Activated naive CD8-positive, alpha-beta T cell (primary cell): ENCODE data around the gene YIPF4.
A peak's percentile ranks its signal among the peaks of the same experiment; 100 is the strongest.

ENCODE experiments used
- H3K27ac Mint-ChIP-seq: one replicate; pipeline ENCODE4 v1.8.0; 2021; ENCODE audit warnings: mixed read lengths
- H3K27me3 Mint-ChIP-seq: one replicate; pipeline ENCODE4 v1.8.0; 2021; ENCODE audit warnings: mixed read lengths
- H3K36me3 Mint-ChIP-seq: one replicate; pipeline ENCODE4 v1.8.0; 2021; ENCODE audit warnings: mixed read lengths
- H3K4me1 Mint-ChIP-seq: one replicate; pipeline ENCODE4 v1.8.0; 2021; ENCODE audit warnings: low read depth, mixed read lengths
- H3K4me3 Mint-ChIP-seq: one replicate; pipeline ENCODE4 v1.8.0; 2021; ENCODE audit warnings: mild to moderate bottlenecking, mixed read lengths
- H3K9me3 Mint-ChIP-seq: one replicate; pipeline ENCODE4 v1.8.0; 2021; ENCODE audit warnings: low read depth, mixed read lengths

The YIPF4 gene

DNA sequence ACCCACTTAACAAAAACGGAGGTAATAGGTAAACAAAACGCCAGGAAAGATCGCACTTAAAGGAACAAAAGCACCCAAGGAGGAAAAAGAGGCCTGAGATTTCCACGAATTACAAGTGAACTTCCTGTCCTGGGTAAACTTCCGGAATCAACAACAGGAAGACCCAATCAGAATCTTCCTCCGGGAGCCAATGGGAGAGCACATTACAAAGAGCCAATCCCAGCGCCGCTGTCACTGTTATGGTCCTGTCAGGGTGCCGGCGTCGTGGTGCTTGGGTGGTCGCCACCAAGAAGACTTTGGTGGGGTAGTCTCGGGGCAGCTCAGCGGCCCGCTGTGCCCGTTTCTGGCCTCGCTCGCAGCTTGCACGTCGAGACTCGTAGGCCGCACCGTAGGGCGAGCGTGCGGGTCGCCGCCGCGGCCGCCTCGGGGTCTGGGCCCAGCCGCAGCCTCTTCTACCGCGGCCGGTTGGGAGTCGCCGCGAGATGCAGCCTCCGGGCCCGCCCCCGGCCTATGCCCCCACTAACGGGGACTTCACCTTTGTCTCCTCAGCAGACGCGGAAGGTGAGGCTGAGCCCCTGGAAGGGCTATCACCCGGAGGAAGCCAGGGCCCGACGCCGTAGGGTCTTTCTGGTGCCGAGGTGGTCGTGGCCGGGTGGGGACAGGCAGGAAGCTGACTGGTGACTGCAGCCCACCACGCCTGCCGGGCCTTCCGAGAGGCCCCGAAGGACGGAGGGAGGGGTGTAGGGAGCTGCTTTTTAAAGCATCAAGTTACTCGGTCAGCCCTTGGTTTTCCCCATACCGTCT lies at the start of gene YIPF4:
TSS of gene YIPF4 (plus strand) at position 231 of the 804 bp plus-strand sequence. CDS start at position 483, 252 bp downstream.
- Mint-ChIP-seq H3K27me3 (no peaks in the 10 kb centered on the region), H3K4me3 (peak within 1 kb of the TSS; percentile 95), H3K36me3 (peaks cover 4% of the 10 kb centered on the region), H3K9me3 (no peaks in the 10 kb centered on the region), H3K27ac (peak within 1 kb of the TSS; percentile 98), H3K4me1 (peaks cover 25% of the 10 kb centered on the region)

DNA sequence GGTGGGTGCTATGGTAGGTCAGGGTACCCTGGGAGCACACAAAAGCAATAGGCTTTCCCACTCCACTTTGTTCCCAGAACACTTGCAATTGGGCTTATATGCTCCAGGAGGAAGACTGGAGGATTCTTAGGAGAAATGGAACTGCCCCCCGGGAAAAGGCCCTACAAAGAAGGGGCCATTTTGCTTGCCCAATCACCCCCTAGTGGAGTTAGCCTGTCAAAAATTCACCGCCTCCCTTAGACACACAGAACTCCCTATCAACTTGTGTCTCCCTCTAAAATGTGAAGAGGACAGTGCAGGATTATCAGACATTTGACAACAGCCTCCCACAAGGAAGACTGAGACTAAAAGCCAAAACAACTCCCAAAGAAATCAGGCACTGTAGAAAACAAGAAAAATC lies 49.5 kb upstream of the YIPF4 start:
- Mint-ChIP-seq H3K36me3 (peaks cover 2% of the 10 kb centered on the region), H3K27me3 (no peaks in the 10 kb centered on the region), H3K4me1 (no peaks in the 10 kb centered on the region), H3K4me3 (no peak overlapping the region), H3K9me3 (no peaks in the 10 kb centered on the region), H3K27ac (no peak overlapping the region)

DNA sequence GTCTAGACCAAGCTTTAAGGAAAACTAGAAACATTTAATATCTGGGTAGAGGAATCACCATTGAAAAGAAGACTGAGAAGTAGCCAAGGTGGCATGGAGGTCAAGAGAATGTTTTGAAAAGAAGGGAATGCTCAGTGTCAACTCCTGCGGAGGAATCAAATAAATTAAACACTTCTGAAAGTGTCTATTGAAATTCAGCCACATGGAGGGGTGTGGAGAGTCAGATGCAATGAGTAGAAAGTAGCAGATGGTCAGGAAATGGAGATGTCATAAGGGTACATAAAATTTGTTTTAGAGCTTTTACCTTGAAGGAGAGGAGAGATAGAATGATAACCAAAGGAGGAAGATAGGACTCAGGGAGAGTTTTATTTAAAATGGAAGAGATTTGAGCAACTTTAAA lies 48.1 kb upstream of the YIPF4 start:
- H3K4me3 Mint-ChIP-seq = no peak overlapping the region
- peaks cover 2% of the 10 kb centered on the region for H3K36me3 Mint-ChIP-seq
- H3K27ac Mint-ChIP-seq = no peak overlapping the region
- no peaks in the 10 kb centered on the region for H3K27me3 Mint-ChIP-seq
- H3K4me1 Mint-ChIP-seq = no peaks in the 10 kb centered on the region
- no peaks in the 10 kb centered on the region for H3K9me3 Mint-ChIP-seq

DNA sequence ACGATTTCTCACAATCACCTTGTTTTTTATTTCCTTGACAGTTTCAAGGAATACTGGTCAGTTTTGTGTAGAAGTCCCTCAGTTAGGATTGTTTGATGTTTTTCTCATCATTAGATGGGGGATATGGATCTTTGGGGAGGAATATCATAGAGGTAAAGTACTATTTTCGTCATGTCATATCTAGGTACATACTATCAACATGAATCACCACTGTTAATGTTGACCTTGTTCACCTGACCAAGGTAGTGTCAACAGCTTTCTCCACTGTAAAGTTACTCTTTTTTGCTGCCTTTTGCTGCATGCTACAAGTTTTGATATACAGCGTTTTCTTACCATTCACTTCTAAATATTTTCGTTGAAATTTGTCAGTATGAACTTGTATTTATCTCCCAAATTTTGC lies 45.7 kb upstream of the YIPF4 start:
- H3K27me3 Mint-ChIP-seq = no peaks in the 10 kb centered on the region
- peaks cover 6% of the 10 kb centered on the region for H3K36me3 Mint-ChIP-seq
- H3K9me3 Mint-ChIP-seq = no peaks in the 10 kb centered on the region
- H3K4me1 Mint-ChIP-seq = no peaks in the 10 kb centered on the region
- no peak overlapping the region for H3K4me3 Mint-ChIP-seq
- H3K27ac Mint-ChIP-seq = no peak overlapping the region

DNA sequence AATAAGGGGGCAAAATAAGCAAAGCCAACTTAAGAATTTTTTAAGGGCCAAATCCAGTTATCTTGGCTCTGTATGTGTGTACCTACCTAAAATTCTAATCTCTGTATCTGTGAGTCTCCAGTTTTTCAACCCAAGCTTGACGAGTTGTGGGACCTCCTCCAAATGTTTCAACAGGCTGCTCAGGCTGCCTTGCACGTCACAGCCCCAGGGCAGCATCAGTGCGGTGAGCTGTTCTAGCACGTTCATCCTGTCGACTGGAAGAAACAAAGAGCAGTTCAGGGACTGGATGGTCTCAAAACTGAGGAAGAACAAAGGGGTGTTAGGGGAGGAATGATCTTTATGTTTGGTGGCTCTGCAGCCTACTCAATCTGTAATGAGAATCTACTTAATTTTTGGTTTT lies 42.4 kb upstream of the YIPF4 start:
- no peak overlapping the region for H3K27ac Mint-ChIP-seq
- no peaks in the 10 kb centered on the region for H3K27me3 Mint-ChIP-seq
- H3K4me3 Mint-ChIP-seq = no peak overlapping the region
- no peaks in the 10 kb centered on the region for H3K9me3 Mint-ChIP-seq
- H3K4me1 Mint-ChIP-seq = no peaks in the 10 kb centered on the region
- H3K36me3 Mint-ChIP-seq = peaks cover 17% of the 10 kb centered on the region

DNA sequence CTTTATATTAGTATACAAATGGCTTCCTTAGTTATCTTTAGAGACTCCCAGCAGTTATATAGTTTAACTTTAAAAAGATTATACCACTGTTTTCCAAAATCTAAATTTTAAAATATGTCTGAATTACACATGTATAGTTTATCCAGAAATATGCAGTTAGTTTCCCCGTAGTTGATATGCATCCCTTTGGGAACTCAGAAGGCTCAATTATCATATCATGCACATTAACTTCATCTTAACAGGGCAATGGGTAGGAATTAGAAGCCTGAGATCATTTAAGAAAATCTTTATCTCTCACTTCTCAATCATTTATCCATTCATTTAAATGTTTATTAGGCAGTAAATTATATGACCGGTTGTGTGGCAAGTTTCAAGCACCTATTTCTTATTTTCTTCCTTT lies 40.2 kb upstream of the YIPF4 start:
- H3K27ac Mint-ChIP-seq = no peak overlapping the region
- H3K9me3 Mint-ChIP-seq = no peaks in the 10 kb centered on the region
- H3K4me3 Mint-ChIP-seq = no peak overlapping the region
- H3K27me3 Mint-ChIP-seq = no peaks in the 10 kb centered on the region
- no peaks in the 10 kb centered on the region for H3K4me1 Mint-ChIP-seq
- H3K36me3 Mint-ChIP-seq = peaks cover 17% of the 10 kb centered on the region

DNA sequence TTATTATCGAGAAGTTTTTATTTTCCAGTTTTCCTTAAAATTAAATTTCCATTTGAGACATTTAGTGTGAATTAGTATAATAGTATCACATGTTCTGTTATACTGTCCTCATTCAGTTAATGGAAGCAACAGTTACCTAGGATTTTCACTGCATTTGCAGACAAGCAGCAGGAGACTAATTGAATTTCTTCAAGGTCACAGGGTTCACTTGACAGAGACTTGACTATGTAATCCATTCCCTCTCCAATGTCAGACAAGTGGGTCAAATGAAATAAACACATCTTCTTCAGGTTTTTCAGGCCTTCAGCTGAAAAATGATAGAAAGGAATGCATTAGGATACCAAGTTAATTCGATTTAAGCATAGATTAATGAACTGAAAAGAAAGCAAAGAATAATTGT lies 39.7 kb upstream of the YIPF4 start:
- H3K4me3 Mint-ChIP-seq = no peak overlapping the region
- no peak overlapping the region for H3K27ac Mint-ChIP-seq
- H3K9me3 Mint-ChIP-seq = no peaks in the 10 kb centered on the region
- peaks cover 17% of the 10 kb centered on the region for H3K36me3 Mint-ChIP-seq
- H3K4me1 Mint-ChIP-seq = no peaks in the 10 kb centered on the region
- no peaks in the 10 kb centered on the region for H3K27me3 Mint-ChIP-seq

DNA sequence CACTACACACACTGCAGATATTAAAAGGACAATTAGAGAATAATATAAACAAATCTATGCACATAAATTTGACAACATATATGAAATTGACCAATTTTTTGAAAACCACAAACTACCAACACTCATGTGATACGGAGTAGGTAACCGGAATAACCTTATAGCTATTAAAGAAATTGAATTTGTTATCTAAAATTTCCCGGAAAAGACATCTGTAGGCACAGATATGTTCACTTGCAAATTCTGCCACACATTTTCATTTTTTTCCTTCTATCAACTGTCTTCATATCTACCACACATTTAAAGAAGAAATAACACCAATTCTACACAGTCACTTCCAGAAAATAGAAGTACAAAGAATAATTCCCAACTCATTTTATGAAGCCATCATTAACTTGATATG lies 35.4 kb upstream of the YIPF4 start:
- no peak overlapping the region for H3K4me3 Mint-ChIP-seq
- no peaks in the 10 kb centered on the region for H3K4me1 Mint-ChIP-seq
- H3K36me3 Mint-ChIP-seq = peaks cover 10% of the 10 kb centered on the region
- no peak overlapping the region for H3K27ac Mint-ChIP-seq
- no peaks in the 10 kb centered on the region for H3K27me3 Mint-ChIP-seq
- H3K9me3 Mint-ChIP-seq = no peaks in the 10 kb centered on the region

DNA sequence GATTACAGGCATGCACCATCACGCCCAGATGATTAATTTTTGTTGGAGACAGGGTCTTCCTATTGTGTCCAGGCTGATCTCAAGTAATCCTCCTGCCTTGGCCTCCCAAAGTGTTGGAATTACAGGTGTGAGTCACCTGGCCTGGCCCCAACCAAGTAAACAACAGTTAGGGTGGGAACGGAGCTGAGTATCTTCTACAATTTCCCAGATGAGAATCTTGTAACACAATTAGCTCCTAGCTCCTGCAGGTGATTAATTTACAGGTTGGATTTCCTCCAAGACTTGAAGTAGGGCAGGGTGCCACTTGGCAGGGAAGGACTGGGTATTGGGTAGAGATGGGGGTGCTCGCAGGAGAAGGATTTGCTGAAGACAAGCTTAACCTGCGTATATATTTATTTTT lies 30.8 kb upstream of the YIPF4 start:
- H3K27me3 Mint-ChIP-seq = no peaks in the 10 kb centered on the region
- H3K36me3 Mint-ChIP-seq = no peaks in the 10 kb centered on the region
- H3K9me3 Mint-ChIP-seq = no peaks in the 10 kb centered on the region
- no peaks in the 10 kb centered on the region for H3K4me1 Mint-ChIP-seq
- no peak overlapping the region for H3K4me3 Mint-ChIP-seq
- no peak overlapping the region for H3K27ac Mint-ChIP-seq

DNA sequence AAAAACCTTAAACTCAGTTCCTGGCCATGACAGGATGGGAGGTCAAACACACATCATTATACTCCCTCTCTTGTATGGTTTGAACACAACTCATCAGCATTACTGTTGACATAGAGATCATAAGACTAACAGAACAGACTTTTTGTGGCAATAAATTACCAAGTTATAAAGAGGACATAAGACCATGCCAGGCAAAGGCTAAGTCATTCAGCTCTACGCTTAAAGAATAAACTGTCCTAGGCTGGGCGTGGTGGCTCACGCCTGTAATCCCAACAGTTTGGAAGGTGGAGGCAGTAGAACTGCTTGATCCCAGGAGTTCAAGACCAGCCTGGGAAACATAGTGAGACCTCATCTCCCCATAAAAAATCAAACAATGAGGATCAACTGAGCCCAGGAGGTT lies 29.4 kb upstream of the YIPF4 start:
- H3K4me3 Mint-ChIP-seq = no peak overlapping the region

DNA sequence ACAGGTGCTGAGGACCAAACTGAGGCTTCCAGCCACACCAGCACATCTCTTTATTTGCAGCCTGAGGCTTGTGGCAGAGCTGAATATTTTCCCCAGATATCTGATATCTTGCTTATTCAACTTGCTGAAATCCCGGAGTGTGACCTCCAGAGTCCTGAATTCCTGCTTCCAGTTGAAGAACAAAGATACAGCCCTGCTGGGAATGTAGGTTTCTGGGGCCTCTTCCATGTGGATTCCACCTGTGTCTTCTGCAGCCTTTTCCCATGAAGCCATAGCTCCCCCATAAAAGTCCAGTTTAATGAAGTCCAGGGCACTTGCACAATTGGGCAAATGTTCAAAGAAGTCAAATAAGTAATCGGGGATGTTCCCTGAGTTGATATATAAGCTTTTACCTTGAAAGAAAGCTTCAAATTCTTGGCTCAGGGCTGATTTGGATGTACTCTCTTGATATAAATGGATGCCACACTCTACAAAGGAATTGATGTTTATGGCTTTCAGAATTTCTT lies 27.9 kb upstream of the YIPF4 start:
- no peak overlapping the region for H3K4me3 Mint-ChIP-seq
- H3K27ac Mint-ChIP-seq = no peak overlapping the region
- no peaks in the 10 kb centered on the region for H3K4me1 Mint-ChIP-seq
- H3K36me3 Mint-ChIP-seq = no peaks in the 10 kb centered on the region
- H3K9me3 Mint-ChIP-seq = no peaks in the 10 kb centered on the region
- H3K27me3 Mint-ChIP-seq = no peaks in the 10 kb centered on the region

More for the DNA sequence above, 29.4 kb upstream of the YIPF4 start:
- Mint-ChIP-seq H3K9me3 (no peaks in the 10 kb centered on the region), H3K27me3 (no peaks in the 10 kb centered on the region), H3K36me3 (no peaks in the 10 kb centered on the region), H3K4me1 (no peaks in the 10 kb centered on the region), H3K27ac (no peak overlapping the region)

DNA sequence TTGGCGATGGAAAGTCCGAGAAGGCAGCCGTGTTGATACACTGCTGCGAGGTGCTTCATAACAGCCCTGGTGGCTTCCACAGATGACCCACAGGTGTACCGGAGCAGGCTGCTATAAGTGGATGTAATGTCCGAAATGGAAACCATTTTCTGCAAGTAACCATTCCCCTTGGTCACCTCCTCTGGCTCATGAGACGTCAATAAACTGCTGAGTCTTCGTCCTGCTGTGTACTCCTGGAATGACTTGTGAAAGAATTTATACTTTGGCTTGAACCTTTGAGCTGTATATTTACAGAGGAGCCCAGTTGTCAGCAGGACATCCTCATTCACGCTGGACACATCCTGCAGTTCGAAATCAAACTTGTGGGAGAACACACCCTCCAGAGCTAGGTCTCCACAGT lies 27.4 kb upstream of the YIPF4 start:
- no peaks in the 10 kb centered on the region for H3K36me3 Mint-ChIP-seq
- H3K4me1 Mint-ChIP-seq = no peaks in the 10 kb centered on the region
- H3K9me3 Mint-ChIP-seq = no peaks in the 10 kb centered on the region

DNA sequence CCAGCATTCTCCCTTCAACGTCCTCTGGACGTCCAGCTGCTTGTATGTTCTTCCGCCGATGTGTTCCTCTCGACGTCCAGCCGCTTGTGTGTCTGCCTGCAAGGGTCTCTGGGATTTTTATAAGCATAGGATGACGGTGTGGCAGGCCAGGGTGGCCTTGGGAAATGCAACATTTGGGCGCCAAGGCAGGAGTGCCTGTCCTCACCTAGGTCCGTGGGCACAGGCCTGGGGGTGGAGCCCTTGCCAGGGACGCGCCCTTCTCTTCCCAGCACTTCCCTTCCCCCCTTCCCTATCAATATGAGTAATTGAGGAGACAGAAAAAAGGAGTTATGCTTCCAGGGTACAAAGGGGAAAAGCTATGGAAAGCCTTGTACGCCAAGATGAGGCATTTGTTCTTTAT lies 19.5 kb upstream of the YIPF4 start:
- no peaks in the 10 kb centered on the region for H3K4me1 Mint-ChIP-seq
- H3K9me3 Mint-ChIP-seq = no peaks in the 10 kb centered on the region
- no peak overlapping the region for H3K27ac Mint-ChIP-seq
- H3K27me3 Mint-ChIP-seq = peaks cover 5% of the 10 kb centered on the region
- no peak overlapping the region for H3K4me3 Mint-ChIP-seq
- H3K36me3 Mint-ChIP-seq = peaks cover 3% of the 10 kb centered on the region

More for the DNA sequence above, 27.4 kb upstream of the YIPF4 start:
- H3K27ac Mint-ChIP-seq = no peak overlapping the region
- no peaks in the 10 kb centered on the region for H3K27me3 Mint-ChIP-seq
- H3K4me3 Mint-ChIP-seq = no peak overlapping the region

DNA sequence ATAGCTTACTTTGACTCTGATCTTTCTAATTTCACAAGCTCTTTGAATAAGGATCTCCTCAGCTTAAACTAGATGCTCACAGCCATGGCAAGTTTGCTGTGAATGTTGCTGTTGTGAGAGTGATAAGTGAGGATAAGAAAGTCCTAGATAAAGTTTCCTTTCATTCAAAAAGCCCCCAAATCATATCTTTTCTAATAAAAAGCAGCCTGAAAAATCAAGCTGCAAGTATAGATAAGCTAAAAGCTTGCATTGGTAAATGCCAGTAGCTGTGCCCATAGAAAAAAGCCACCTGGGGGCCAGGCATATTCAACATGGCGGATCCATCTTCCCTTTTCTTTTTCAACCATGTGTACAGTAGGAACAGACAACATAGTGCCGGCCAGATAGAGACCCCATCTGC lies 17.3 kb upstream of the YIPF4 start:
- Mint-ChIP-seq H3K4me3 (no peak overlapping the region), H3K36me3 (peaks cover 3% of the 10 kb centered on the region), H3K4me1 (peaks cover 2% of the 10 kb centered on the region), H3K27ac (no peak overlapping the region), H3K27me3 (peaks cover 5% of the 10 kb centered on the region), H3K9me3 (no peaks in the 10 kb centered on the region)

DNA sequence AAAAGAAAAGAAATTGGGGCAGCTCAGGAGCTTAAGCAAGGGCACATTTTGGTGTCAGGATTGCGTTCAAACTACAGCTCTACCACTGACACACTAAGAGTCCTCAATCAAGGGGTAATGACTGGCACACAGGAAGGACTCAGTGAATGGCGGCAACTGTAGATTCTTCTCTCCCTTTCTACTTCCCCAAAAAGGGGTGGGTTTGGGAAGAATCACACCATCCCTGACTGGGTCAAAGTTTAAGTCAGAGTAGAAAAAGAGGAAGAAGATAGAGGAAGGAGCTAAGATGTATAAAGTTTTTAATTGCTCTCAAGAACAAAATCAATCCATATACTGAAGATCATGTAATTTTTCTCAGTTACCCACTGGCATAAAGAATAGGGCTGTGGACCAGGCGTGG lies 15.6 kb upstream of the YIPF4 start:
- H3K27me3 Mint-ChIP-seq = peaks cover 4% of the 10 kb centered on the region
- H3K9me3 Mint-ChIP-seq = no peaks in the 10 kb centered on the region
- peaks cover 3% of the 10 kb centered on the region for H3K36me3 Mint-ChIP-seq
- H3K27ac Mint-ChIP-seq = peak overlapping the region; percentile 12
- H3K4me1 Mint-ChIP-seq = peaks cover 2% of the 10 kb centered on the region
- H3K4me3 Mint-ChIP-seq = no peak overlapping the region
